Stimulated activated naive CD4-positive, alpha-beta T cell treated with Interleukin-2 at 50 U/mL for 16 hours (primary cell): ENCODE measurements around the gene NEDD4L.
"Not testable (repeated sequence)": the region's sequence is repeated elsewhere in the genome, so short reads cannot be mapped to it uniquely, and the experiment has no call there.

ENCODE experiments used
- DNase-seq: peaks from one replicate; lab custom pipeline; 2025; lab: John Stamatoyannopoulos, UW

The NEDD4L gene

GRCh38 chr18:58378411-58379379 lies 334.7 kb downstream of the NEDD4L start:
- DNase-seq = no peak

DNA sequence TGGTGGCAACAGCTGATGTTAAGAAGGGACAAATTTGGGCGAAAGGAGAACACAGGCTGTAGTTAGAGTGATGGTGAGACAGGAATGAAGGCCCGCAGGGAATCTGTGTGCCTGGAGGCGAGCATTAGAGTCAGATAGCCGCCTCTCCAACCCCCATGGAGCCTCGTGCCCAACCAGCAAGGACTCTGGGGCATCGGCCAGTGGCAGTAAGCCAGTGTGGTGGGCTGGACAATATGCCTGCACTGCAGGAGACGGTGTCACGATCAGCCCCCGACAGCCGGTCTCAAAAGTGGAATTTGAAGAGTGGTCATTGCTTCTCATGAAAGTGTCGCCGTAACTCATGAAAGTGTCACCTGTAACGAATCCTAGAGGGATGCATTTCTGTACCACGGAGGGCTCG lies 335.4 kb downstream of the NEDD4L start:
- DNase-seq = no peak

- DNase-seq = not testable (repeated sequence)
Observed at GRCh38 chr18:58380113-58380512, 336.1 kb downstream of the NEDD4L start.

GRCh38 chr18:58381676-58382411 lies 337.8 kb downstream of the NEDD4L start:
- no peak for DNase-seq

- DNase-seq = no peak
Observed at GRCh38 chr18:58382446-58382845, 338.4 kb downstream of the NEDD4L start.

- DNase-seq = no peak
Observed at GRCh38 chr18:58385472-58385871, 341.4 kb downstream of the NEDD4L start.

- DNase-seq = no peak
Observed at GRCh38 chr18:58386780-58387179, 342.8 kb downstream of the NEDD4L start.

DNA sequence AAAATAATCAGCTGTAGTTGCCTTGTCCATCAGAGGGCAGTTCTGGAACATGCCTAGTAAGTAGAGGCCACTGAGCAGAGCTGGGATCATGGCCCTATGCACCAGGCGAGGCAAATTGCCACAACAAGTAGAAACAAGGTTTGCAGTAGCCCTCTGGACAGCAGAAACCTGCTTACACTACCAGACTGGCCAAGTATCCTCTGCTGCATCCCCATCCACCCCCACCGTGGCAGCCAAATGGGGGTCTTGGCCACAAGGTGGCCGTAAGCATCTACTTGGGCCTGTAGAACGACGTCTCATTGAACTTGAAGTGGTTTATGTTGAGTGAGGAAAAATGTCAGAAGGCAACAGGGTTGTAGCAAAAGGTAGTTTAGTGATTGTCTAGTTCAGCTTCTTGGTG lies 343.7 kb downstream of the NEDD4L start:
- DNase-seq = no peak

DNA sequence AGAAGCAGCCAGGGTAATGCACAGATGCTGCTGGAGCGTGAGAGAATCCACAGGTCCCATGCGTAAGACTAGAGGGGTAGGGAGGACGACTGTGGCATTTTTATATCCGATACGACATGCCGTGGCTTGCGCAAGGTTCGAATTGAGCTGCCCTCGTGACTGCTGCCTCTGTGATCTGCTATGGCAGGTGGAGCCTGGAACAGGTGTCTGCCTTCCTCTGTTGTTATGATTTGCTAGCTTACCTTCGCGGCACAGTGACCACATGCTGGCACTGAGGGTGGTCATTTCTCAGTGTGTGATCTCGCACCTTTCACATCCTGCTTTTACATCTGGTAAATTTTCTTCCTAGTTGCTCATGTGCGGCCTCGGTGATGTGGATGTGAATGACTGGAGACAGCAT lies 344.7 kb downstream of the NEDD4L start:
- no peak for DNase-seq

GRCh38 chr18:58389745-58390144 lies 345.7 kb downstream of the NEDD4L start:
- no peak for DNase-seq

DNA sequence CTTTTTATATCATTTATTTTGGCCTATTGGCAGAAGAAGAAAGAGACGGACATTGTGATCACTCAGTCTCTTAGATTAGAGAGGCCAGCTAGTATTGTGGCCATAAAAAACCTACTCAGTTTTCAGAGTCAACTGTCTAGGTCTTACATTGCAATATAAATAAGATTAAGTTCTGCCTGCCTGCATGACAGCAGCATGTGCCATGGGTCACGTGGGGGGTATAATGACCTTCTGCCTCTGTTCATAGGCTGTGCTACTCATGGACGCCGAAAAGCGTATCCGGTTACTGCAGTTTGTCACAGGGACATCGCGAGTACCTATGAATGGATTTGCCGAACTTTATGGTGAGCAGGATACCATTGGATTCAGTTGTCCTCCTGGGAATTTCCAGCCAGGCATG lies 346.4 kb downstream of the NEDD4L start:
- DNase-seq = no peak

- DNase-seq = no peak
Observed at GRCh38 chr18:58391231-58391825, 347.3 kb downstream of the NEDD4L start.

GRCh38 chr18:58391932-58392323 lies 347.9 kb downstream of the NEDD4L start:
- DNase-seq = no peak

DNA sequence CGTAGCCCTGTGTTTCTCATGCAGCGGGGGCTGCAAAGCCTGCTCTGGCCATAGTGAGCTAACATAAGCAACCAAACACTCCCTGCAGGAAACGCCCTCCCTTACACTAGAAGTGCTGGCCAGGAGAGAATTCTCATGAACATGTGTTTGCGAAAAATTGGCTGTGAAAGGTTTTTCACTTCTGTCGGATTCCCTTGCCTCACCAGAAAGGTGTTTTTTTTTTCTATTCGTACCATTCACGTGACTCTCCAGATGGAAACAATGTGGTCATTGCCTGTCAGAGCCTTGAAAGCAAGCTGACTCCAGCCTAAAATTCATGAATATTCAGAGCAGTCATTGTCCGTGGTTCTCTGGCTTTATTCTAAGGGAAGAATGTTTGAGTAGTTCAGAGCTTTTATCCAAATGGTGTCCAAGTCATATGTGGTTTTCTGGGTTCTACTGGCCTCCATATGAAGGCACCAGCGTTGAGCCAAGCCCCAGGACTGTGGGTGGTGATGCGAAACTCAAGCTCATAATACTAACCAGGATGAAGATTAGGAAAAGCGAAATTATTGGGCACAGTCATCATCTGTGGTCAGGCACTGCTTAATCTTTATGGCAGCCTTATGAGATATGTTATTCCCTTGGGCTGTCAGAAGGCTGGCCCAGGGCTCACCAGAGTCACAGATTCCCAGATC lies 348.4 kb downstream of the NEDD4L start:
- no peak for DNase-seq

DNA sequence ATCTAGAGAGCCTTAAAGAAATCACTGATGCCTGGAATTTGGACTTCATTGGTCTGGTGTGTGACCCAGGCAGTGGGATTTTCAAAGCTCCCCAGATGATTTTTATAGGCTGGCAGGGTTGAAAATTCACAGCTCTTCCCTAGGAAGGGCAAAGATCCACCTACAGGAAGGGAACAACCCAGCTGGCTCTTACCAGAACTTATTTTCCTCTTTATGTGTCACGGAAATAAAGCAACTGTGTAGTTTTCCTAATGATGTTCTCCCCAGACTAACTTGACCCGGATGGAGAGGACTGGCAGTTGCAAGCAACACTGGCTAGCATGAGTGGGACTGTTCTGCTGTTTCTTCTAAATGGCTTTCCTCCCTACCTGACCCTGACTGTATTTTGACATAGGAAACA lies 349.3 kb downstream of the NEDD4L start:
- no peak for DNase-seq

DNA sequence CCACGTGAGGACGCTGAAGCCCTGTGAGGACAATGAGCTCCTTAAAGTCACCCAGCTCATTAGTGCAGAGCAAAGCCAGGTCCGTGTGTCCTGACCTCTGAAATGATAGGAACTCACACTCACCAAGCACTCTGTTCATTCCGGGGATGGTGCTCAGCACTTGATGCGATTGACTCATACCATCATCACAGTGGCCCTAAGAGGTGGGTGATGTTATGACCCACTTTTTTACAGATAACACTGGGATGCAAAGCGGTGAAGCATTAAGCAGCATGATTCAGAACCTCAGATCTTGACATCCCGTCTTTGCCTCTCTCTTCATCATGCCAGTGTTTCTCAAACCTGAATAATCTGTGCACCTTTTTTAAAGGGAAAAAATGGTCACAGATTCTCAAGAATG lies 350.0 kb downstream of the NEDD4L start:
- DNase-seq = no peak

DNA sequence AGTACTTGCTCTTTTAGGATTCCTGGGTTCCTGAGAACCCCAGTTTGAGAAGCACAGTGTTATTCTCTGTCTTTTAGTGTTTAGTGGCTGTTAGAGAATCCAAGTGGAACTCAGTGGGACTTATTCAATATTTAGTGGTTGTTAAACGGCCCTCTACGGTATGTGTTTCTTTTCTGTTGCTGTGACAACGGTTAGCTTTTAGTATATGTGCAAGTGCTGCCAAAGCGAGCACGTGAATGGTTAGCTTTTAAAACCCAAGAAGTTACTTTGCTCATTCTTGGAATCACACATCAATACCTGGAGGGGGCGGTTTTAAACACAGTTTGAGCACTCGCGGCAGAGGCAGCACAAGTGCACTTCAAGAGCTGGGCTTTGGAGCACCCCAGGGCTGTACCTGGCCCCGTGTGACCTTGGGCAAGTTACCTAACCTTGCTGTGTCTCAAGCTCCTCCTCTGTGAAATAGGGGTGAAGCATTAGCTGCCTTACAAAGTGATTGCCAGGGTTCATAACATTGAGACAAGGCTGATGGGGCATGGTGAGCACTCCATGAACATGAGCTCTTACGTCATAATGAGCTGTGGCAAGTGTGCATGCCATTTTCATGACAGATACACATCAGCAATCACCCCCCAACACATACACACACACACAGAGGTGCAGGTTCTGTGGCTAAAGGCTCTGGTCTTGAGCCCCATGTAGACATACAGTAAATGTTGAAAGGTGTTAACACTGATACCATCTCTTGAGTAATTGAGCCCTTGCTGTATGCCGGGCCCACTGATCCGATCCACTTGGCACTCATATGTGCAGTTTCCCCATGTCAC lies 350.8 kb downstream of the NEDD4L start:
- no peak for DNase-seq

DNA sequence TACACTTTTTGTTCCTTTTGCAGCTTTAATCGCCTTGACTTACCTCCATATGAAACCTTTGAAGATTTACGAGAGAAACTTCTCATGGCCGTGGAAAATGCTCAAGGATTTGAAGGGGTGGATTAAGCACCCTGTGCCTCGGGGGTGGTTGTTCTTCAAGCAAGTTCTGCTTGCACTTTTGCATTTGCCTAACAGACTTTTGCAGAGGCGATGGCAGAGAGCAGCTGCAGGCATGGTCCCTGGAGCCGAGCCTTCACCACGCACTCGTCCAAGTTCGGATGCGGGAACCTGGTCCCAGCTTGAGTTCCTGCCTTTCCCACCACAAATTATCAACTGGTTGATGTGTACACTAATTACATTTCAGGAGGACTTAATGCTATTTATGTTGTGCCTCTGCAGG lies 352.1 kb downstream of the NEDD4L start:
- DNase-seq = no peak

- DNase-seq = no peak
Observed at GRCh38 chr18:58396966-58397365, 352.9 kb downstream of the NEDD4L start.

GRCh38 chr18:58397385-58398132 lies 353.5 kb downstream of the NEDD4L start:
- DNase-seq = no peak
